Adrenal gland (tissue), 5 donors: ENCODE results near the gene SDHC.

Experiments used
- POLR2A ChIP-seq, 2 donors: fragments of 450-650 bp; IDR thresholded peaks; one replicate each; pipeline ENCODE4 v1.6.1; 2017; ENCODE audit warnings: antibody characterized with exemption in 2 of 2, mild to moderate bottlenecking in 2 of 2, moderate library complexity in 1 of 2
- TF ChIP-seq, protein P1 (sequence below), 6 experiments: fragments of 450-650 bp in 4 of 6; fragments of 200-600 bp in 2 of 6; sonication (generic) in 1 of 6; IDR thresholded peaks; 1 replicate in 5 of 6; 2 replicates in 1 of 6; pipeline versions ENCODE4 v1.5.1 to v1.8.0; 2016 to 2021; ENCODE audit warnings: antibody characterized with exemption in 6 of 6, mild to moderate bottlenecking in 2 of 6, moderate library complexity in 1 of 6
- donor health status: DM: no; HTN: no; CAD: no.

DNA sequence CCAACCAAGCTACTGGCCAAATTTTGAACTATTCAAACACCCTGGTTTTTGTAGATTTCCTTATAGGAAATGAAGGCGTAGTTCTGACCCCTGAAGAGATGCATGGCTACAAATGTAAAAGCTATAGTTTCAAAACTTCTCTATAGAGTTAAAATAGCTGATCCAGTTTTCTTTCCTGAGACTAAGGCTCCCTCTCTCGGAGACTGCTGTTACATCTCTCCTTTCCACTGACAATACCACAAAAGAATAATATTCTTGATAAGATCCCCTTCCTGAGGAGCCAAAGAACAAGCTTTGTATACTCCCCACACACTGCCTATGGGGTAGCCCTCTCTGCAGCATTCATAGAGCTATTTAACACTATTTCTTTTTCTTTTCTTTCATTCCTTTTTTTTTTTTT is 60.2 kb downstream of the SDHC start:
- TF ChIP-seq, protein P1, sequence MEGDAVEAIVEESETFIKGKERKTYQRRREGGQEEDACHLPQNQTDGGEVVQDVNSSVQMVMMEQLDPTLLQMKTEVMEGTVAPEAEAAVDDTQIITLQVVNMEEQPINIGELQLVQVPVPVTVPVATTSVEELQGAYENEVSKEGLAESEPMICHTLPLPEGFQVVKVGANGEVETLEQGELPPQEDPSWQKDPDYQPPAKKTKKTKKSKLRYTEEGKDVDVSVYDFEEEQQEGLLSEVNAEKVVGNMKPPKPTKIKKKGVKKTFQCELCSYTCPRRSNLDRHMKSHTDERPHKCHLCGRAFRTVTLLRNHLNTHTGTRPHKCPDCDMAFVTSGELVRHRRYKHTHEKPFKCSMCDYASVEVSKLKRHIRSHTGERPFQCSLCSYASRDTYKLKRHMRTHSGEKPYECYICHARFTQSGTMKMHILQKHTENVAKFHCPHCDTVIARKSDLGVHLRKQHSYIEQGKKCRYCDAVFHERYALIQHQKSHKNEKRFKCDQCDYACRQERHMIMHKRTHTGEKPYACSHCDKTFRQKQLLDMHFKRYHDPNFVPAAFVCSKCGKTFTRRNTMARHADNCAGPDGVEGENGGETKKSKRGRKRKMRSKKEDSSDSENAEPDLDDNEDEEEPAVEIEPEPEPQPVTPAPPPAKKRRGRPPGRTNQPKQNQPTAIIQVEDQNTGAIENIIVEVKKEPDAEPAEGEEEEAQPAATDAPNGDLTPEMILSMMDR (IDR thresholded peaks at IDR 0.05), result peak in 5 of 6 experiments; percentile 10 to 42 (median 25)
- TF ChIP-seq POLR2A (IDR thresholded peaks at IDR 0.05), result no peak
